Measurements from ENCODE around the gene SPSB4.
"Not testable (repeated sequence)": the region's sequence is repeated elsewhere in the genome, so short reads cannot be mapped to it uniquely, and the experiment has no call there.

The SPSB4 gene

GRCh38 chr3:141104151-141104821 lies 53.1 kb downstream of the SPSB4 start:
- Histone ChIP-seq H3K27ac (ENCODE audit: insufficient read depth, low read length, poor library complexity, severe bottlenecking) (no peak overlapping the region), H3K27me3 (replicated peaks; ENCODE audit: control insufficient read depth, insufficient read depth, low read length, poor library complexity, severe bottlenecking) (no peaks in the 10 kb centered on the region), H3K4me3 (ENCODE audit: insufficient read depth, low read depth, low read length, poor library complexity, severe bottlenecking) (no peak overlapping the region), H3K9me3 (ENCODE audit: control insufficient read depth, low read length) (no peaks in the 10 kb centered on the region), H3K4me1 (ENCODE audit: control insufficient read depth, insufficient read depth, low read length, poor library complexity, severe bottlenecking) (no peaks in the 10 kb centered on the region), H3K36me3 (ENCODE audit: control insufficient read depth, insufficient read depth, low read length) (no peaks in the 10 kb centered on the region)
- DNase-seq, result no peak

GRCh38 chr3:141105828-141106628 lies 54.9 kb downstream of the SPSB4 start:
- Histone ChIP-seq H3K27me3 (replicated peaks; ENCODE audit: control insufficient read depth, insufficient read depth, low read length, poor library complexity, severe bottlenecking) (no peaks in the 10 kb centered on the region), H3K4me1 (ENCODE audit: control insufficient read depth, insufficient read depth, low read length, poor library complexity, severe bottlenecking) (no peaks in the 10 kb centered on the region), H3K9me3 (ENCODE audit: control insufficient read depth, low read length) (no peaks in the 10 kb centered on the region), H3K4me3 (ENCODE audit: insufficient read depth, low read depth, low read length, poor library complexity, severe bottlenecking) (no peak overlapping the region), H3K36me3 (ENCODE audit: control insufficient read depth, insufficient read depth, low read length) (no peaks in the 10 kb centered on the region), H3K27ac (ENCODE audit: insufficient read depth, low read length, poor library complexity, severe bottlenecking) (no peak overlapping the region)
- DNase-seq, result peak in 2 of 3 donors; percentile 9 to 27

DNA sequence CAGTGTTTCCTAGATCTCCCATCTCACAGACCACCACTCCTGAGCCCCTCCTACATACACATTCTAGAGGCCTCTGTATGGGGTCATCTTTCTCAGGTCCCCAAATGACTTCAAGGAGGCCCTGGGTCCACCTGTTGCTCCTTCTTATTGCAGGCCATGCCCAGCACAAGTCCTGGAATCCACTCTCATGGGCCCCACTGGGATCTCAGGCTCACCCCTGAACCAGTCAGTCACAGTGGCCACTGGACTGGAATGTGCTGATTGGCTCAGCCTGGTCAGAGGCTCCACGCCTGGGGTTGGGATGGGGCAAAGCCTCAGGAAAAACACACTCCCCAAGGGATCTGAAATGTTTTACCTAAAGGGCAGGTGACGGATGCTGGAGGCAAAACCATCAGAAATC lies 55.7 kb downstream of the SPSB4 start:
- Histone ChIP-seq H3K36me3 (ENCODE audit: control insufficient read depth, insufficient read depth, low read length) (no peaks in the 10 kb centered on the region), H3K4me3 (ENCODE audit: insufficient read depth, low read depth, low read length, poor library complexity, severe bottlenecking) (no peak overlapping the region), H3K27me3 (replicated peaks; ENCODE audit: control insufficient read depth, insufficient read depth, low read length, poor library complexity, severe bottlenecking) (no peaks in the 10 kb centered on the region), H3K27ac (ENCODE audit: insufficient read depth, low read length, poor library complexity, severe bottlenecking) (no peak overlapping the region), H3K4me1 (ENCODE audit: control insufficient read depth, insufficient read depth, low read length, poor library complexity, severe bottlenecking) (no peaks in the 10 kb centered on the region), H3K9me3 (ENCODE audit: control insufficient read depth, low read length) (no peaks in the 10 kb centered on the region)
- DNase-seq, result no peak

DNA sequence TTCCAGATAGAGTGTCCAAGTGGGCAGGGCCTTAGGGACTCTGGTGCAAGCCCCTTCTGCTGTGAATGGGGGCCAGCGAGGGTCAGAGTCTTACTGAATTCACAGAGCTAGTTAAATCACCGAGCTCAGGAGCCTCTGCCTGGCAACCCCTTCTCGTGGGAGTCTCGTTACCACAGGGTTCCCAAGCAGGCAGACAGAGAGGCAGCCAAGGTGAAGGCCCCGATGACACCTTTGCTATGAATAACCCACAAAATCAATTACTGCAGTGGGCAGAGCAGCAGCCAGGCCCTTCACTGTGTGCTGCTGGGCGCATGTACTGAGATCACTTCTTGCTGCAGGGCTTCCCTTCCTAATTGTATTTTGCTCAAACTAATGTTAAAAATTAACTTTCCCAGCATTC lies 56.9 kb downstream of the SPSB4 start:
- Histone ChIP-seq H3K27ac (ENCODE audit: insufficient read depth, low read length, poor library complexity, severe bottlenecking) (no peak overlapping the region), H3K36me3 (ENCODE audit: control insufficient read depth, insufficient read depth, low read length) (no peaks in the 10 kb centered on the region), H3K4me3 (ENCODE audit: insufficient read depth, low read depth, low read length, poor library complexity, severe bottlenecking) (no peak overlapping the region), H3K9me3 (ENCODE audit: control insufficient read depth, low read length) (no peaks in the 10 kb centered on the region), H3K27me3 (replicated peaks; ENCODE audit: control insufficient read depth, insufficient read depth, low read length, poor library complexity, severe bottlenecking) (no peaks in the 10 kb centered on the region), H3K4me1 (ENCODE audit: control insufficient read depth, insufficient read depth, low read length, poor library complexity, severe bottlenecking) (no peaks in the 10 kb centered on the region)
- no peak for DNase-seq

DNA sequence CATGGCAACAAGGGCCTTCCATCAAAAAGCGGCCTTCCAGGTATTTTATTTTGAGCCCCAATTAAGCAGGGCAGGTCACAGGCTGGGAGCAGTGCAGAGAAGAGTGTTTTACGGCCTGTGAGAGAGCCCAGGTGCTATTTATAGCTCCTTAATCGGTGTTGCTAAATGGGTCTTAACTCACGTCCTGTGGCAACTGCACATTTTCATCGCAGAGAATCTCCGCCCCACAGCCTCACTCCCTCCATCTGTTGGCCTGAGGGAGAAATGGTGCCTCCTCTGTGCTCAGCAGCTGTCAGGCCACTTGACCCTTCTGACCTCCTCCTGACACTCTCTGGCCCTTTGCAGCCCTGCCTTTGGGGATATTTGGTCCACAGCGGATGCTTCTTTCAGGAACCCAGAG lies 58.6 kb downstream of the SPSB4 start:
- no peak overlapping the region for H3K27ac ChIP-seq (ENCODE audit: insufficient read depth, low read length, poor library complexity, severe bottlenecking)
- no peaks in the 10 kb centered on the region for H3K36me3 ChIP-seq (ENCODE audit: control insufficient read depth, insufficient read depth, low read length)
- H3K27me3 ChIP-seq (replicated peaks; ENCODE audit: control insufficient read depth, insufficient read depth, low read length, poor library complexity, severe bottlenecking), result no peaks in the 10 kb centered on the region
- no peaks in the 10 kb centered on the region for H3K9me3 ChIP-seq (ENCODE audit: control insufficient read depth, low read length)
- no peak overlapping the region for H3K4me3 ChIP-seq (ENCODE audit: insufficient read depth, low read depth, low read length, poor library complexity, severe bottlenecking)
- H3K4me1 ChIP-seq (ENCODE audit: control insufficient read depth, insufficient read depth, low read length, poor library complexity, severe bottlenecking), result no peaks in the 10 kb centered on the region
- no peak for DNase-seq

GRCh38 chr3:141110322-141110721 lies 59.2 kb downstream of the SPSB4 start:
- H3K27ac ChIP-seq (ENCODE audit: insufficient read depth, low read length, poor library complexity, severe bottlenecking), result no peak overlapping the region
- no peak for DNase-seq
- H3K27me3 ChIP-seq (replicated peaks; ENCODE audit: control insufficient read depth, insufficient read depth, low read length, poor library complexity, severe bottlenecking), result no peaks in the 10 kb centered on the region
- no peak overlapping the region for H3K4me3 ChIP-seq (ENCODE audit: insufficient read depth, low read depth, low read length, poor library complexity, severe bottlenecking)
- no peaks in the 10 kb centered on the region for H3K9me3 ChIP-seq (ENCODE audit: control insufficient read depth, low read length)
- H3K4me1 ChIP-seq (ENCODE audit: control insufficient read depth, insufficient read depth, low read length, poor library complexity, severe bottlenecking), result no peaks in the 10 kb centered on the region
- no peaks in the 10 kb centered on the region for H3K36me3 ChIP-seq (ENCODE audit: control insufficient read depth, insufficient read depth, low read length)

DNA sequence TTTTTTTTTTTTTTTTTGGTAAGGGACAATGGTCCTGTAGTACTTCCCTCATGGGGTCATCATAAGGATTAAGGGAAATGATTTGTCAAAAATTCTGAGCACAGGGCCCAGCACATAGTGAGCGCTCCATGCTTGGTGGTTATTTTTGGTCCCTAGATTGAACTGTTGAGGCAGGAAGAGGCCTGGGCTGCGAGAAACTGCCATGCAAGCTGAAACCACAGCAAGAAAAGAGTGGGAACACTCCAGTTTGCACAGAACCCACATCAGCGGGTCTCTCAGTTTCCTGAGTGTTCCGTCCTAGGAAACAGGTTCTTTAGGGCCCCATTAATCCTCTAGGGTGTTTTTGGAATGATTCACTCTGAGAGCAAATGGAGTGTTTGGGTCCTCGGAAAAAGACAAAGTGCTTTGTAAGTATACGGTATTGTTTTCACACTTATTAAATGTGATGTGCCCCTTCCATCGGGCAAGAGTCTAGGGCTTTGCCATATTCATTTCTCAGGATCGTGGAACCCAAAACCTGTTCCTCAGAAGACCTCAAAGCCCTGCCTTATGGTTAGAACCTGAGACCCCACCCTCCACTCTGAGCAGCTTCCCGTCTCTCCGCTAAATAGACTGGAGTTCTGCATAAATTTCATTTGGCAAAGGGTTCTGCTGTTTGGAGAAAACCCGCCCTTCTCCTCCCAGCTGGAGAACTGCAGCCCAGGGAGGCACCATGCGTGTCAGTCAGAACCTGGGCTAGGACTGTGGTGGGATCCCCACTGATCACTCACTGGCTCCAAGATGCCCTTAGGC lies 60.4 kb downstream of the SPSB4 start:
- H3K27ac ChIP-seq (ENCODE audit: insufficient read depth, low read length, poor library complexity, severe bottlenecking), result no peak overlapping the region
- H3K4me1 ChIP-seq (ENCODE audit: control insufficient read depth, insufficient read depth, low read length, poor library complexity, severe bottlenecking), result no peaks in the 10 kb centered on the region
- DNase-seq, result no peak

DNA sequence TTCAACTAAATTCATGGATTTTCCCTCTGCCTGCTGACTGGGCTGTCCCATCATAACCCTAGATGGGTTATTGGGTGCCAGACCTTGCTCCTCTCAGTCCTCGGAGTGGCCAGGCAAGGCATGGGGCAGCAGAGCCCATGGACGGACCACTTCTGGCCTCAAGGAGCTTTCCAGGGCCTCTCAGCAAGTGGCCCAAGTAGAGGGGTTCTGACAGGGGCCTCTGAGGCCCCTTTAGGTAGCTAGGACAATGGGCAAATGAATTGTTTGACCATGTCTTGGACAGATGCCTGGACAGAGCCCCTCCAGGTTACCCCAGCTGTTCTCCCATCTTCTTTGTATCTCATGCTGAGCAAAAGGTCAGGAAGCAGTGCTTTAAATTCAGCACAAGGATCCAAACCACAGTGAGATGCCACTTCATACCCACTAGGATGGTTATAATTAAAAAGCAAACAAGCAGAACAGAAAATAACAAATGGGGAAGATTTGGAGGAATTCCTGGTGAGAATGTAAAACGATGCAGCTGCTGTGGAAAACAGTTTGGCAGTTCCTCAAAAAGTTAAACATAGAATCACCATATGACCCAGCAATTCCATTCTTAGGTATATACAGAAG lies 61.6 kb downstream of the SPSB4 start:
- Histone ChIP-seq H3K4me1 (ENCODE audit: control insufficient read depth, insufficient read depth, low read length, poor library complexity, severe bottlenecking) (no peaks in the 10 kb centered on the region), H3K27me3 (replicated peaks; ENCODE audit: control insufficient read depth, insufficient read depth, low read length, poor library complexity, severe bottlenecking) (no peaks in the 10 kb centered on the region), H3K9me3 (ENCODE audit: control insufficient read depth, low read length) (no peaks in the 10 kb centered on the region), H3K27ac (ENCODE audit: insufficient read depth, low read length, poor library complexity, severe bottlenecking) (no peak overlapping the region), H3K36me3 (ENCODE audit: control insufficient read depth, insufficient read depth, low read length) (no peaks in the 10 kb centered on the region), H3K4me3 (ENCODE audit: insufficient read depth, low read depth, low read length, poor library complexity, severe bottlenecking) (no peak overlapping the region)
- no peak for DNase-seq

More for the DNA sequence above, 60.4 kb downstream of the SPSB4 start:
- Histone ChIP-seq H3K27me3 (replicated peaks; ENCODE audit: control insufficient read depth, insufficient read depth, low read length, poor library complexity, severe bottlenecking) (no peaks in the 10 kb centered on the region), H3K36me3 (ENCODE audit: control insufficient read depth, insufficient read depth, low read length) (no peaks in the 10 kb centered on the region), H3K9me3 (ENCODE audit: control insufficient read depth, low read length) (no peaks in the 10 kb centered on the region), H3K4me3 (ENCODE audit: insufficient read depth, low read depth, low read length, poor library complexity, severe bottlenecking) (no peak overlapping the region)

DNA sequence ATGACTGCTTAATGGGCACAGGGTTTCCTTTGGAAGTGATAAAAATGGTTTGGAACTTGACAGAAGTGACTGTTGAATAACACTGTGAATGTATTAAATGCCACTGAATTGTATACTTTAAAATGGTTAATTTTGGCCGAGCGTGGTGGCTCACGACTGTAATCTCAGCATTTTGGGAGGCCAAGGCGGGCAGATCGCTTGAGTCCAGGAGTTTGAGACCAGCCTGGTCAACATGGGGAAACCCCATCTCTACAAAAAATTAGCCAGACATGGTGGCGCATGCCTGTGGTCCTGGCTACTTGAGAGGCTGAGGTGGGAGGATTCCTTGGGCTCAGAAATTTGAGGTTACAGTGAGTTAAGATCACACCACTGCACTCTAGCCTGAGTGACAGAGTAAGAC lies 62.5 kb downstream of the SPSB4 start:
- H3K27me3 ChIP-seq (replicated peaks; ENCODE audit: control insufficient read depth, insufficient read depth, low read length, poor library complexity, severe bottlenecking); H3K4me3 ChIP-seq (ENCODE audit: insufficient read depth, low read depth, low read length, poor library complexity, severe bottlenecking); H3K36me3 ChIP-seq (ENCODE audit: control insufficient read depth, insufficient read depth, low read length); H3K9me3 ChIP-seq (ENCODE audit: control insufficient read depth, low read length); H3K27ac ChIP-seq (ENCODE audit: insufficient read depth, low read length, poor library complexity, severe bottlenecking); H3K4me1 ChIP-seq (ENCODE audit: control insufficient read depth, insufficient read depth, low read length, poor library complexity, severe bottlenecking); DNase-seq: not testable (repeated sequence)
